ENCODE measurements around the gene PKHD1. TPM values are rescaled to one million over a fixed set of nuclear protein-coding genes. Genes with fewer than 3 reads are reported as not detected.

Gene PKHD1
- polyA plus RNA-seq, 2 donors: under 0.01 to 0.01 TPM

- Histone ChIP-seq H3K4me1 (ENCODE audit: control insufficient read depth in 2 of 2, insufficient read depth in 2 of 2, low read length in 1 of 2) (no peaks in the 10 kb centered on the region), H3K27ac (ENCODE audit: low read depth in 2 of 2, low read length in 1 of 2) (no peak overlapping the region), H3K27me3 (ENCODE audit: control insufficient read depth in 1 of 2, insufficient read depth in 2 of 2, low read length in 2 of 2) (no peaks in the 10 kb centered on the region), H3K4me3 (ENCODE audit: low read depth in 1 of 2, low read length in 2 of 2) (no peak overlapping the region), H3K36me3 (ENCODE audit: control insufficient read depth in 2 of 2, insufficient read depth in 2 of 2, low read length in 1 of 2) (no peaks in the 10 kb centered on the region), H3K9me3 (ENCODE audit: control insufficient read depth in 2 of 2, insufficient read depth in 1 of 2, low read depth in 1 of 2, low read length in 1 of 2) (no peaks in the 10 kb centered on the region)
Observed at GRCh38 chr6:51775942-51776860, 311.2 kb downstream of the PKHD1 start.

- Histone ChIP-seq H3K4me3 (ENCODE audit: low read depth in 1 of 2, low read length in 2 of 2) (no peak overlapping the region), H3K36me3 (ENCODE audit: control insufficient read depth in 2 of 2, insufficient read depth in 2 of 2, low read length in 1 of 2) (no peaks in the 10 kb centered on the region), H3K4me1 (ENCODE audit: control insufficient read depth in 2 of 2, insufficient read depth in 2 of 2, low read length in 1 of 2) (no peaks in the 10 kb centered on the region), H3K9me3 (ENCODE audit: control insufficient read depth in 2 of 2, insufficient read depth in 1 of 2, low read depth in 1 of 2, low read length in 1 of 2) (no peaks in the 10 kb centered on the region), H3K27me3 (ENCODE audit: control insufficient read depth in 1 of 2, insufficient read depth in 2 of 2, low read length in 2 of 2) (no peaks in the 10 kb centered on the region), H3K27ac (ENCODE audit: low read depth in 2 of 2, low read length in 1 of 2) (no peak overlapping the region)
Observed at GRCh38 chr6:51768087-51768486, 319.3 kb downstream of the PKHD1 start.

- no peak overlapping the region for H3K4me3 ChIP-seq (ENCODE audit: low read depth in 1 of 2, low read length in 2 of 2)
- H3K9me3 ChIP-seq (ENCODE audit: control insufficient read depth in 2 of 2, insufficient read depth in 1 of 2, low read depth in 1 of 2, low read length in 1 of 2): no peaks in the 10 kb centered on the region
- WGBS, 2 donors: 0 to 93% methylated on average over 1 of the region's 1 CpG
- no peaks in the 10 kb centered on the region for H3K36me3 ChIP-seq (ENCODE audit: control insufficient read depth in 2 of 2, insufficient read depth in 2 of 2, low read length in 1 of 2)
- no peaks in the 10 kb centered on the region for H3K27me3 ChIP-seq (ENCODE audit: control insufficient read depth in 1 of 2, insufficient read depth in 2 of 2, low read length in 2 of 2)
- no peak overlapping the region for H3K27ac ChIP-seq (ENCODE audit: low read depth in 2 of 2, low read length in 1 of 2)
- no peaks in the 10 kb centered on the region for H3K4me1 ChIP-seq (ENCODE audit: control insufficient read depth in 2 of 2, insufficient read depth in 2 of 2, low read length in 1 of 2)
Observed at GRCh38 chr6:51765230-51765629, 322.2 kb downstream of the PKHD1 start.

DNA sequence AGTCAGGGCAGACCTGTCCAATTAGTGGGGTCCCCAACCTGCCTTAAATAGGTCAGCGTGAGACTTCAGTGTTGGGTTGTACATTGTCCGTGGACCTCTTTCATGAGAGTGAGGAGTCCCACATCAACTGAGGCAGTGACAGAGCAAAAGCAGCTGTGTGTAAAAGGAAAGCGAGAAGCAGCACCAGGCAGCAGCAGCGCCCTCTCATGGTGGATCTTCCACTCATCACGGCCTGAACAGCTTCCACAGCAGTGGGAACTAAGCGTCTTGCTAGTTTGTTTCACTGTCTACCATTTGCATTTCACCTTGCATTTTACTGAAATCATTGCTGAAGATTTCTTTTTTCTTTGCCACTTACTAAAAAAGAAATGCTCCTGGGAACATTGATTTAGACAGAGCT lies 333.8 kb downstream of the PKHD1 start:
- Histone ChIP-seq H3K36me3 (ENCODE audit: control insufficient read depth in 2 of 2, insufficient read depth in 2 of 2, low read length in 1 of 2) (no peaks in the 10 kb centered on the region), H3K27ac (ENCODE audit: low read depth in 2 of 2, low read length in 1 of 2) (no peak overlapping the region), H3K4me1 (ENCODE audit: control insufficient read depth in 2 of 2, insufficient read depth in 2 of 2, low read length in 1 of 2) (no peaks in the 10 kb centered on the region), H3K9me3 (ENCODE audit: control insufficient read depth in 2 of 2, insufficient read depth in 1 of 2, low read depth in 1 of 2, low read length in 1 of 2) (no peaks in the 10 kb centered on the region), H3K4me3 (ENCODE audit: low read depth in 1 of 2, low read length in 2 of 2) (no peak overlapping the region), H3K27me3 (ENCODE audit: control insufficient read depth in 1 of 2, insufficient read depth in 2 of 2, low read length in 2 of 2) (no peaks in the 10 kb centered on the region)
- 56 to 60% methylated on average over 6 of the region's 6 CpGs for WGBS, 2 donors

GRCh38 chr6:51743999-51744398 lies 343.4 kb downstream of the PKHD1 start:
- WGBS, 2 donors: 84 to 85% methylated on average over 2 of the region's 2 CpGs
- H3K9me3 ChIP-seq (ENCODE audit: control insufficient read depth in 2 of 2, insufficient read depth in 1 of 2, low read depth in 1 of 2, low read length in 1 of 2): no peaks in the 10 kb centered on the region

DNA sequence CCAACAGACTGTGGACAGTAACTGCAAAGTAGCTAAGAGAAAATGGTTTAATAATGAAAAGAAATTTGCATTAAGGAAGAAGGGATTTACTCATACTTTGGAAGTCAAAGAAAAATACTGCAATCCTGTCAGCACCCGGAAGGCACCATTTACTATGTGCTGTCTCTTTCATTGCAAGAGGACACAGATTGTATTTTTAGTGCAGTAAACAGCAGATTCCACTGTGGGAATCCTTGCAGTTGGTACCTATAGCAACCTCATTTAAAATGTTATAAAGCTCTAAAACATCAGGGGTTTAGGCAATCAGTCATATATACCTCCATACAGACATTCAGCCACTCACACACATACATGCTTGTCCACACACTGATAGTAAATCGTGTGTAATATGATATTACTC lies 346.8 kb downstream of the PKHD1 start:
- Histone ChIP-seq H3K27ac (ENCODE audit: low read depth in 2 of 2, low read length in 1 of 2) (no peak overlapping the region), H3K9me3 (ENCODE audit: control insufficient read depth in 2 of 2, insufficient read depth in 1 of 2, low read depth in 1 of 2, low read length in 1 of 2) (no peaks in the 10 kb centered on the region), H3K36me3 (ENCODE audit: control insufficient read depth in 2 of 2, insufficient read depth in 2 of 2, low read length in 1 of 2) (no peaks in the 10 kb centered on the region), H3K4me1 (ENCODE audit: control insufficient read depth in 2 of 2, insufficient read depth in 2 of 2, low read length in 1 of 2) (peaks cover 0 to 5% of the 10 kb centered on the region in 2 donors), H3K4me3 (ENCODE audit: low read depth in 1 of 2, low read length in 2 of 2) (no peak overlapping the region), H3K27me3 (ENCODE audit: control insufficient read depth in 1 of 2, insufficient read depth in 2 of 2, low read length in 2 of 2) (no peaks in the 10 kb centered on the region)
- 64 to 69% methylated on average over 2 of the region's 2 CpGs for WGBS, 2 donors

More at GRCh38 chr6:51743999-51744398, 343.4 kb downstream of the PKHD1 start:
- Histone ChIP-seq H3K36me3 (ENCODE audit: control insufficient read depth in 2 of 2, insufficient read depth in 2 of 2, low read length in 1 of 2) (no peaks in the 10 kb centered on the region), H3K4me1 (ENCODE audit: control insufficient read depth in 2 of 2, insufficient read depth in 2 of 2, low read length in 1 of 2) (peaks cover 0 to 5% of the 10 kb centered on the region in 2 donors), H3K4me3 (ENCODE audit: low read depth in 1 of 2, low read length in 2 of 2) (no peak overlapping the region), H3K27me3 (ENCODE audit: control insufficient read depth in 1 of 2, insufficient read depth in 2 of 2, low read length in 2 of 2) (no peaks in the 10 kb centered on the region), H3K27ac (ENCODE audit: low read depth in 2 of 2, low read length in 1 of 2) (no peak overlapping the region)

GRCh38 chr6:51738614-51739013 lies 348.8 kb downstream of the PKHD1 start:
- H3K9me3 ChIP-seq (ENCODE audit: control insufficient read depth in 2 of 2, insufficient read depth in 1 of 2, low read depth in 1 of 2, low read length in 1 of 2): no peaks in the 10 kb centered on the region
- H3K27ac ChIP-seq (ENCODE audit: low read depth in 2 of 2, low read length in 1 of 2): no peak overlapping the region
- H3K4me3 ChIP-seq (ENCODE audit: low read depth in 1 of 2, low read length in 2 of 2): no peak overlapping the region
- no peaks in the 10 kb centered on the region for H3K4me1 ChIP-seq (ENCODE audit: control insufficient read depth in 2 of 2, insufficient read depth in 2 of 2, low read length in 1 of 2)
- 69 to 75% methylated on average over 1 of the region's 1 CpG for WGBS, 2 donors
- no peaks in the 10 kb centered on the region for H3K27me3 ChIP-seq (ENCODE audit: control insufficient read depth in 1 of 2, insufficient read depth in 2 of 2, low read length in 2 of 2)
- no peaks in the 10 kb centered on the region for H3K36me3 ChIP-seq (ENCODE audit: control insufficient read depth in 2 of 2, insufficient read depth in 2 of 2, low read length in 1 of 2)

DNA sequence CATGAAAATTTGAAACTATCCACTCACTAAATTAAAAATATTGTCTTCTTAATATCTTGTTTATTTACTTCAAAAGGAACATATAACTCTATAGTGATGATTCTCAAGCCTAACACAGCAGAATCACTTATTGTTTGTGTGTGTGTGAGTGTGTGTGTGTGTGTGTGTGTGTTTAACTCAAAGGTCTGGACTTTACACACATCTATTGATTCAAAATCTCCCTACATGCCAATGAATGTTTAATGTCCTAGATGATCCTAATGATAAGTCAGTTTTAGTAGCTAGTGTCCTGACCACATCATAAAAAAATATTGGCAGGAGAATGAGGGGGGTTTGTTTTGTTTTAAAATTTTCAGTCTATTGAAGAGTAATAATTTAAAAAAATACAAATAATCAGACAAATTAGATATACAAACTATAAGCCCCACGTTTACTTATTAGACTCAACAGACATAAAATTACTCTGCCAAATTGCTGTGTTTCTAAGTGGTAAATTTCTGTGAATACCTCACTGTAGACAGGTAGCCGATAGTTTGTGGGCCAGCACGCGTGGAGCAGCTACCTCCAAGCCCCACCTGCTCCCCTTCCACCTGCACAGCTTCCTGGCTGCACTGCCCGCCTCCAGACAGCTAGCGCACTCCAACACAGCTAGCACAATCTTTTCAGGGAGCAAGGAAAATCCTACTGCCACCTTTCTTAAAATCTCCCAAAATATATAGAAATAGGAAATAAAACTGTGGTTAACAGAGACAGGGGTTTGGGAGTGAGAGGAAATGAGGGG lies 349.6 kb downstream of the PKHD1 start:
- 76 to 79% methylated on average over 6 of the region's 6 CpGs for WGBS, 2 donors
- H3K4me3 ChIP-seq (ENCODE audit: low read depth in 1 of 2, low read length in 2 of 2): no peak overlapping the region

DNA sequence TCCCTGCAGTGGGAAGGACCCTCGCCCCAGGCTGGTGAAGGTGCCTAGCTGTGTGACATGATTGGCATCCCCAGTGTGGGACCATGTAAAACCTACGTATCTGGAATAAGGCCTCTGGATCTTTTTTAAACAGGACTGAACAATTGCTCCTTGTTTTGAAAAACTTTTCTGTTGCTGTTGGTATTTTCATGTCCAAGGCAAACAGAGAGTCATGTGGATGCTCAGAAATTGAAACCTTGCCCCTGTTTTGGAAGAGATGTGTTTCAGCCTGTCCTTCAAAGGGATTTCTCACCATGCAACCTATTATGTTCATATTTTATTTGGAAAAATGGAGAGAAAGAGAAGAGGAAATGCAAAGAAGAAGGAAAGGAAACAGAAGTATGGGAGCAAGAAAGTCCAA lies 362.3 kb downstream of the PKHD1 start:
- Histone ChIP-seq H3K9me3 (ENCODE audit: control insufficient read depth in 2 of 2, insufficient read depth in 1 of 2, low read depth in 1 of 2, low read length in 1 of 2) (no peaks in the 10 kb centered on the region), H3K27me3 (ENCODE audit: control insufficient read depth in 1 of 2, insufficient read depth in 2 of 2, low read length in 2 of 2) (no peaks in the 10 kb centered on the region), H3K4me1 (ENCODE audit: control insufficient read depth in 2 of 2, insufficient read depth in 2 of 2, low read length in 1 of 2) (no peaks in the 10 kb centered on the region), H3K27ac (ENCODE audit: low read depth in 2 of 2, low read length in 1 of 2) (no peak overlapping the region), H3K36me3 (ENCODE audit: control insufficient read depth in 2 of 2, insufficient read depth in 2 of 2, low read length in 1 of 2) (no peaks in the 10 kb centered on the region), H3K4me3 (ENCODE audit: low read depth in 1 of 2, low read length in 2 of 2) (no peak overlapping the region)
- 63 to 67% methylated on average over 2 of the region's 2 CpGs for WGBS, 2 donors

More for the DNA sequence above, 349.6 kb downstream of the PKHD1 start:
- H3K27me3 ChIP-seq (ENCODE audit: control insufficient read depth in 1 of 2, insufficient read depth in 2 of 2, low read length in 2 of 2): no peaks in the 10 kb centered on the region
- no peaks in the 10 kb centered on the region for H3K36me3 ChIP-seq (ENCODE audit: control insufficient read depth in 2 of 2, insufficient read depth in 2 of 2, low read length in 1 of 2)
- no peaks in the 10 kb centered on the region for H3K9me3 ChIP-seq (ENCODE audit: control insufficient read depth in 2 of 2, insufficient read depth in 1 of 2, low read depth in 1 of 2, low read length in 1 of 2)
- no peaks in the 10 kb centered on the region for H3K4me1 ChIP-seq (ENCODE audit: control insufficient read depth in 2 of 2, insufficient read depth in 2 of 2, low read length in 1 of 2)
- H3K27ac ChIP-seq (ENCODE audit: low read depth in 2 of 2, low read length in 1 of 2): no peak overlapping the region
